NCI-H187 (cell line): Measurements from ENCODE around the gene BOLA1.
A peak's percentile ranks its signal among the peaks of the same experiment; 100 is the strongest.
"Not testable (repeated sequence)": the region's sequence is repeated elsewhere in the genome, so short reads cannot be mapped to it uniquely, and the experiment has no call there.

Experiments used
- DNase-seq, 2 experiments: peaks; one replicate each; lab custom pipeline; 2025; lab: John Stamatoyannopoulos, UW

Gene BOLA1

DNA sequence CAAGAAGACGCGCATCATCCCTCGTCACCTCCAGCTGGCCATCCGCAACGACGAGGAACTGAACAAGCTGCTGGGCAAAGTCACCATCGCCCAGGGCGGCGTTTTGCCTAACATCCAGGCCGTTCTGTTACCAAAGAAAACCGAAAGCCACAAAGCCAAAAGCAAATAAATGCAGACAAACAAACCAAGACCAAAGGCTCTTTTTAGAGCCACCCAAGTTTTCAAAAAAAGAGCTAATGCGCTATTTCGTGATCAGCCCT is 12.2 kb upstream of the BOLA1 start:
- not testable (repeated sequence) for DNase-seq

DNA sequence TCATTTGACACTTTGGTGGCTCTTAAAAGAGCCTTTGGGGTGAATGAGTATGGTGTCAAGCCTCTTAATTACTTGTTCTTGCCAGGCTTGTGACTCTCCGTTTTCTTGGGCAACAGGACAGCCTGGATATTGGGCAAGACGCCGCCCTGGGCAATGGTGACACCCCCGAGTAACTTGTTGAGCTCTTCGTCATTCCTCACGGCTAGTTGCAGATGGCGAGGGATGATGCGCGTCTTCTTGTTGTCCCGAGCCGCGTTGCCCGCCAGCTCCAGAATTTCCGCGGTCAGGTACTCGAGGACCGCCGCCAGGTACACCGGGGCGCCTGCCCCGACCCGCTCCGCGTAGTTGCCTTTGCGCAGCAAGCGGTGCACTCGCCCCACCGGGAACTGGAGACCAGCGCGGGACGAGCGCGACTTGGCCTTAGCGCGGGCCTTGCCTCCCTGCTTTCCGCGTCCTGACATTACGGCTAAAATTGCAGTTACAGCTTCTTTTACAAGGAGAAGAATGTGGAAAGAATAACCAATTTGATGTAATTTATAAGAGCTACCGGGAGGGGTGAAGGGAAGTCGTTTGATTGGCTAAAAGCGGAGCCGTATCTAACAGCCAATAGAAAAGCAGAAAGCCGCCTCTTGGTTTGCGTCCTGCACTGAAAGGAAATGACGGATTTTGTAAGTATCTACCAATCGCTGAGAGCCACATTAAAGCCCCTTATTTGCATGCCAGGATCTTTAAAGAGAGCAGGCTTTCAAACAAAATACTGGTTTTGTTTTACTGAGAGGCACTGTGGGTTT is 11.7 kb upstream of the BOLA1 start:
- DNase-seq: peak; percentile 97 to 98

DNA sequence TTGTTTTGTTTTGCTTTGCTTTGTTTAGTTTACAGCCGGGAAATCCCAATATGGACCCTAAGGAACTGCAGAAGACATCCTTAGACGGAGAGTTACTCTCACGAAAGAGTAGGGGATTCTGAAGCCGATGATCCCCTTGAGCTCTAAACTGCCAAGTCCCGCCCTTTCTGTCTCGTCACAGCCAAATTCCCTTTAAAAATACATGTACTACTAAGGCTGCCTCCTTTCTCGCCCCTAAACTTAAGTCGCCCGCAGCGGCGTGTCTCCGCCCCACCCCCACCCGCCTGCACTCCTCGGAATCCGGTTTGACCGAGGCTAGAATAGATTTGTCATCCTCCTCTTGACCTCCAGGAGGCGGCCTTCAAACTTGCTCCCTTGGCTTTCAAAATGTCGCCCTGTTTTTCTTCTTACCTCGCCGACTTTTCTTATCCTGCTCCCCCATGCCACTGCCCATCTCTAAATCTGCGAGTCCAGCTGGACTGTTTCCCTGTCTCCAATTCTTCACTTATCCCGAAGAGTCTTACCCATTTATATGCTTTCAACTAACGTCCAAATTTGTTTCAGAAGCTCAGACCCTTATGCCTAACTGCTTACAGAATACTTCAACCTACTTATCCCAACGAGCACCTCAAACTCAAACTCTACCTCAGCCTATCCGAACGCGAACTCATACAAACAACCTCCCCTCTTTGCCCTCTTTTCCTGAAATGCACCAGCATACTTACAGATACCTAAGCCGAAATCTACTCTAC is 10.9 kb upstream of the BOLA1 start:
- DNase-seq: peak; percentile 94 to 98

DNA sequence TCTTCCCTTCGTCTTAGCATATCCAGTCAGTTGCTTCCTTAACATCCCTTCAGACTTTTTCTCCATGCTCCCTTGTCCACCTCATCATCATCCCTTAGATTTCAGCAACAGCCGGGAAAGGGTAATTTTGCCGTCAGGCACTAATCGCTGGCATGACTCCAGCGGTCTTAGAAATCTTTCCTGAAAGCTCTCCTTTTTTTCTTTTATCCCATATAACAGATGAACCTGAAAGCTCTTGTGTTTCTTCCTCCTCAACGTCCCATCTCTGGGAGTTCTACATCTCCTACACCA is 10.4 kb upstream of the BOLA1 start:
- DNase-seq: no peak

DNA sequence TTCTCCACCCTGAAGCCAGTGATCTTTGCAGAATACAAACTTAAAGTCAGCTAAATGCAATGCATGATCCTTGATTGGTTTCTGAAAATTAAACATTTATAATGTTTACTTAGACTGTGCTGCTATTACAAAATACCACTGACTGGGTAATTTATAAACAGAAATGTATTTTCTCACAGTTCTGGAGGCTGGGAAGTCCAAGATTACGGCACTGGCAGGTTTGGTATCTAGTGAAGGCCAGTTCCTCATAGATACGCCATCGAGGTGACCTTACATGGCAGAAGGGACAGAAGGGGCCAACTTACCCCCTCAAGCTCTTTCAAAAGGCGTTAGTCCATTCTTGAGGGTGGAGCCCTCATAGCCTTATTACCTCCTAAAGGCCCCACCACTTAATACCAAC is 2.8 kb upstream of the BOLA1 start:
- DNase-seq: no peak

DNA sequence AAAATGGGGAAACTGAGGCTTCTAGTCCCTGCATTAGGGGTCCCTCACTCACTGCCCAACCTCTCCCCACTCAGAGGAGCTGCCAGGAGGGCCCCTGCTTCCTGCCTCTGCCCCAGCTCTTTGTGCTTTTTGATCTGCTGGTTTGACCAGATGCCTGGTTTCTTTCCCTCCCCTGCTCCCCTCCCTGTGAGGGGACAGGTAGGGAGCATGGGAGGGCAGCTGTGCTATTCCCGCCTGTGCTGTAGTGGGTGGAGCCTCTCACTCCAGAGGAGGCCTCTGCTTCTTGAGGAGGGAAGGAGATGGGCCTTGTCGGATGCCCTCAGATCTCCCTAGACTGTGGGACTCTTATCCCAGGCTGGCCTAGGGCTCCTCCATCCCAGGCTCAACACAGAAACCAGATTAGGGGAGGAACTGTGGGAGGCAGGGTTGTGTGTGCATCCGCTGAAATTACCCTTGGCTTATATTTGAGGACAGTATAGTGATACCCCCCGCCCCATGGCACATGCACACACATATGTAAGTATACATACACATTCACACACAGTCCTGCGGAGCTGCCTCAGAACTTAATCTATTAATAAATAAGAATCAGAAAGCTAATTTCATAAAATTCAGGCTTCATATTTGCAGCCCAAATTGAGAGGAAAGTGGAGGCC is 4.6 kb downstream of the BOLA1 start:
- DNase-seq: no peak

DNA sequence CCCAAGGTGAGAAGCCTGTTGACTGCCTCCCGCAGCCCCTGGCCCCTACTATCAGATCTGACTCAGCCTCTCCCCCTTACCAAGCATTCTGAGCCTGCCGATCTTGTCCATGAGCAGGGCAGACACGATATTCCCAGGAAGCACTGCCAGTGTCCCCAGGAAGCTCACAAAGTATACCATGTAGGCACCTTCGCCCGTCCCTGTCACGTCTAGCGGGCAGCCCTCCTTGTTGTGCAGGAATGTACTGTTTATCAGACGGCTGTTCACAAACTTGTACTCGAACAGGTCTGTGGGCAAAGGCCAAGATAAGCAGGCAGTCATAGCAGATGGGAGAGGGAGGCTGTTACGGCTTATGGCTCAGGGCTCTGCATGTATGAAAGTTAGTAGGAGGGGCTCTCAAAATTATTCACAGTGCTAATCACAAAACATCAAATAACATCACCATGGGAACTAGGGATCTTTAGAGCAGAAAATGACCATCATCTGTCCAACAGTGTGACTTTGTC is 7.3 kb downstream of the BOLA1 start:
- no peak for DNase-seq

DNA sequence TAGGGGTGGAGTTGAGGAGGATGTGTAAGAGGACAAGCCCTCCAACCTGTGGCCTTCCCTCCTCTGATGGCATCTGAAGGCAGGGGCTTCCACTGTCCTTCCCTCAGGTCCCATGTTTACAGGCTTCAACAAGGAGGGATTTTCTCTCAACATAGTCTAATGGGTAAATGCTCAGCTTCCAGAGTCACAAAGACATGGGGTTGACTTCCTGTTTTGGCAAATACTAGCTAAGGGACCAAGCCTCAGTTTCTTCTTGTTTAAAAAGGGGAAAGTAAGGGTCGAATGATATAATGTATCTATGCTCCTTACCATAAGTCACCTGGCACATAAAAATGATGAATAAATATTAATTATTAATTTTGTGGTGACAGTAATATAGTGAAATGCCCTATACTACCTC is 15.2 kb downstream of the BOLA1 start:
- DNase-seq: no peak

DNA sequence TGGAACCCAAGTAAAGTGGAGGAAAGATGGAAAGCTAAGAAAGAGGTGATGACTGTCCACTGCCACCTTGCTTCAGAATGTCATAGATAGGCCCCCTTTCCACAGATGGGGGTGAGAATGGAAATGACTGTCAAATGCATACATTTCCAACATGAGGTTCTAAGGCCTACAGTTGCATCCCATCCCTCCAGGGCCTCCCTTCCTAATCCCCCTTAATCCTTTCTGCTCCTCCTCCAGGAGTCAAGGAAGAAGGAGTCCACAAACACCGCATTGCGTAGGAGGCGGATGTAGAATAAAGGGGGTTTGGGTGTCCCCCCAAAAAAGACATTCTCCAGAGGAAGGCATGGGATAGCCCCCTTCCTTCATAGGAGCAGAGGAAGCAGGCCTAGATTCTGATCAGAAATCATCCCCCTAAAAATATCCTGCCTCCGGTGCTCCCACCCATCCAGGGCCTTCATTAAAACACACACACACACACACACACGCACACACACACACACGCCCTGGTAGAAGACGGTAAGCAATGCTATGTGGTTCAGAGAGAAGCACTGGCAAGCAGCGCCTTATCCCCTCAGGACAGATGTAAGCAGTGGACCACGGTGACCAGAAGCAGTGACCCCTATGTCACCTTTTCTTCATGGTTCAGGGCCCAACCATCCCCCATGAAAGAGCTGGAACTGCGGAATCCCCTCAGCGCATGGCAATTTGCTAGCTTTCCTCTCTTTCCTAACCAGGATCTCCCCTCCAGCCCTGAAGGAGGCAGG is 16.2 kb downstream of the BOLA1 start:
- no peak for DNase-seq

DNA sequence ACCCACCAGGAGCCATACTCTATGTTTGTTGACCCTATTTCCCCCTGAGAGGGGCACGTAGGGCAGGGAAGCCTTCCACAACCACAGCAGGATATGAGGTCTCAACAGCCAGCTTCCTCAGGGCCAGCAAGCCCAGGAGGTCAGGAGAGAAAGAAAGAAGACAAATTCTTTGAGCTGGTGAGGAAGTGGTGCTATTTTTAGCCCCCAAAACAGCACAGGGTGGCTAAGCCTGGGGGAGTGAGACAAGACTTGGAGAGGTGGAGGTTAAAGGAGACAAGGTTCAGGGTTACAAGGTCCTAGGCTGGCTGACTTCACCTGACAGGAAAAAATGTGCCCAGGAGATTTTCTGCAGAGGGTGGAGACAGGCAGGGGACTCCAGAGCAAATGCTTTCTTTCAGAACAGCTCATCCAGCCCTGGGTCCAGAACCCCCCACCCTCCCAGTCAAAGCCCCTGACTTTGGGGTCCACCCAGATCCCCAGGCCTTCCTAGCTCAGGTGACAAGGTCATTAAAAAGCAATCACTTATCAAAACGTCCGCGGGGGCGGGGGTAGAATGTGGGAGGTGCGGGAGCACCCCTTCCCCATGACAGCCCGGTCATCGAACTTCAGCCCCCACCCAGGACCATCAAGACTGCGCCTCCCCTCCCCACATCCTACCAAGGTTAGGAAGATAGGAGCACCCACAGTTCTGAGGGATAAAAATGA is 17.0 kb downstream of the BOLA1 start:
- DNase-seq: no peak

DNA sequence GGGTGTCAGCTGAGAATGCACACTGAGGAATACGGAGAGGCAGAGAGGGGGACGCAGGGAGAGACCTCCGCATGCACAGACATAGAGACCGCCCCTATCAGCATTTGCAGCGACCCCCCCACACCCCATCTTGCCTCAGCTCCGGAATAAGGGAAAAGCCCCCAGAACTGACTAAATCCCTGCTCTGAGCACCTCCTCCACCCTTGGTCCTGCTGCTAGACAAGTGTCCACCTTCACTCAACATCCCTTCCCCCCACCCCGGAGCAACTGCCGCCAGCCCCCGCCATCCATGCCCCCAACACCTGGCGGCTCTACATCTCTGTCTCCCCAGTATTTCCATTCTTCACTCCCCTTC is 17.5 kb downstream of the BOLA1 start:
- DNase-seq: no peak

DNA sequence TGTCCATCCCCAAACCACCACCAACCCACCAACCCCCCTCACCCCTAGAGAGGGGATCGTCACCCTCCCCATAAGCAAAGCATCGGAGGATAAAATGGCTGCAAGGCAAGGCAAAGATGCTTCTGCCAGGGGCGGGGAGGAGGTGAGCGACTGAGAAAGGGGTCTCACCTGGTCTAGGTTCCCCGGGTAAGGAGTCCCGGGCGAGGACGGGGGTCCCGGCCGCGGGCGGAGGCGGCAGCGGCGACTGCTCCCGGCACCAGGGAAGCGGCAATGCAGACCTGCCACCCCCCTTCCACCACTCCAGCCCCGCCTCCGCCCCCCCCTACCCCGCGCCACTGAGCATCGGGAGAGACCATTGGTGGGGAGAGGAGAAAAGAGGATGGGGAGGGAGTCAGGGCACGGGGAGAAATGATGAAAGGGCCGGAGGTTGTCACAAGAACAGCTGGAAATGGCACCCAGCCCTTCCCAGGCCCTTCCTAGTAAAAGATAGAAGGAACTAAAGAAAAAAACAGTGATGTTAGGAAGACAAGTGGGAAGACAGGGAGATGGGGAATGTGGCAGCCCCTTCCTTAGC is 18.3 kb downstream of the BOLA1 start, which contains the start of gene SV2A:
TSS of gene SV2A (minus strand) at position 274 of the 574 bp plus-strand sequence. CDS start 4,004 bp downstream, outside the sequence.
- DNase-seq: peak; percentile 83 to 85

DNA sequence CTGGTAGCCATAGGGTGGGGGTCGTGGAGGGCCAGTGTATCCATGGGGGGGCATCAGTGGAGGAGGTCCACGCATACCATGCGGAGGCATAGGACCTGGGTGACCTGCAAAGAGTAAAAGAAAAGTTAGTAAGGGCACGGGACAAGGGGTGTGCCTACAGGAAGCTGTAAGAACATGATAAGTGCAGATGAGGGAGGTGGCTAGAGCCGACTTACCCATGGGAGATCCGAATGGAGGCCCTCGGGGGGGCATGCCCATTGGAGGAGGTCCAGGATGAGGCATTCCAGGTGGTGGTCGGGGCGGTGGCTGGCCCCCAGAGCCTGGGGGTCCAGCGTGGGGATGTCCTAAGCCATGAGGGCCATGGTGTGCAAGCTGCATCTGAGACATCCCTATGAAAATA is 24.3 kb downstream of the BOLA1 start:
- no peak for DNase-seq

DNA sequence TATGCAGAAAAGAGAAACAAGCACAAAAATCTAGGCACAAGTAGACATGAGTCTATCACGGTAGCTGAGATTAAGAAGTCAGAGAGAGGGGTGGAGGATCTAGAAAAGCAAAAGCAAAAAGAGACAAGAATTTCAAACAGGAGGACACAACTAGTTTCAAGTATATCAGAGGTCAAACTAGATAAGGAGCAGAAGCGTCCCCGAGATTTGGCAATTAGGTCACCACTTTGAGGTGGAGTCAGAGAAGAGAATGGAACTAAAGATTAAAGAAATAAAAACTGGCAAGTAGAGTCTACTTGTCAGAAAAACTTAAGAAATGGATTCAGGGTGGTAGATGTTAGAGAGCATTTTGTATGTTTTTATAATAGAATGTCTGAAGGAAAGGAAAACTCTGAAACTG is 26.0 kb downstream of the BOLA1 start:
- DNase-seq: no peak

DNA sequence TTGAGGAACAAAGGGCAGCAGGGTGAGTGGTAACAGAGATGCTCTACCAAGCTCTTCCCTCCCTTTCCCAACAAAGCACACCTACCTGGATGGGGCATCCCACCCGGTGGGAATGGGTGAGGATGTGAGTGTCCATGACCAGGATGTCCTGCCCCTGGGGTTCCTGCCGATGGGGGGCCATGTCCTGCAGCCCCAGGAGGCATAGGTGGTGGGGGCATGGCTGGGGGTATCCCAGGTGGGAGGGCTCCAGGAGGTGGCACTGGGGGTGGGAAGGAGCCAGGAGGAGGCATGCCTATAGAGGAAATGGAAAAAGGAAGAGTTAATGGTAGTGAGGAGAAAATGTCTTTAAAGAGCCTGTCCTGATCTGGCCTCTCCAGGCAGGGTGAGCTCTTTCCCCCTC is 26.4 kb downstream of the BOLA1 start:
- no peak for DNase-seq

DNA sequence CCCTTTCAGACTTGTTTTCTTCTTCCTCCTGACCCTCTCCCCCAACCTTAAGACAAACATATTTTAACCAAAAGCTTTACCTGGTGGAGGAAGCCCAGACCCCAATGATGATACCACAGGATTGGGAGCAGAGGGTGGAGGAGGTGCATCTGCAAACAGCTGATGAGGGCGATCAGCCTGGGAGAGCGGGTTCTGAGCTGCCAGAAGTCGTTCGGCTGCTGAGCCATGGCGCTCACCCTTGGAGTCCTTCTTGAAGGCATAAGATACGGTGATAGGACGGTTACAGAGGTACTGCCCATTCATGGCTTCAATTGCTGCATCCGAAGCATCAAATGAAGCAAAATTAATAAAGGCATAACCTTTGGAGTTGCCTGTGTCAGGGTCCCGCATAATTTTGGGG is 26.9 kb downstream of the BOLA1 start:
- no peak for DNase-seq

DNA sequence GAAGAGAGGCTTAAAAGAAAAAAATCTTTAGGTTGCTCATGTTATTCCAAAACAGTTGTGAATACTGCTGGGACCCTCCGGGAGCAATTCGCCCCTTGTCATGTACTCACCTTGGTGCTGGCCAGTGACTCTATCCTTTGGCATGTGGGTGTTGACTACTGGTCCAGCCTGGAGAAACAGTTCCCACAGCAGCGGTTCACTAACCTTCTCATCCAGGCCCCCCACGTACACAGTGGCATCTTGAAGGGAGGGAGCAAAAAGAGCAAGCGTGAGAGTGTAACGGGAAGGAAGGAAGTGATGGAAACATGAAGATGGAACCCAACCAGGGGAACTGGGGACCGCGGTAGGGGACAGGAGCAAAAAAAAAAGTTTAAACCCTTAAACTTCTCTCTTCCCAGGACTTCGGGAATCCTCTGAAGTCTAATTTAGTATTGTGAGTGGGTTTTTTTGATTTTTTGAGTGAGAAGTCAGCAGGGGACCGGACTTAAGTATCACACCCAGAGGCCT is 27.7 kb downstream of the BOLA1 start:
- no peak for DNase-seq

DNA sequence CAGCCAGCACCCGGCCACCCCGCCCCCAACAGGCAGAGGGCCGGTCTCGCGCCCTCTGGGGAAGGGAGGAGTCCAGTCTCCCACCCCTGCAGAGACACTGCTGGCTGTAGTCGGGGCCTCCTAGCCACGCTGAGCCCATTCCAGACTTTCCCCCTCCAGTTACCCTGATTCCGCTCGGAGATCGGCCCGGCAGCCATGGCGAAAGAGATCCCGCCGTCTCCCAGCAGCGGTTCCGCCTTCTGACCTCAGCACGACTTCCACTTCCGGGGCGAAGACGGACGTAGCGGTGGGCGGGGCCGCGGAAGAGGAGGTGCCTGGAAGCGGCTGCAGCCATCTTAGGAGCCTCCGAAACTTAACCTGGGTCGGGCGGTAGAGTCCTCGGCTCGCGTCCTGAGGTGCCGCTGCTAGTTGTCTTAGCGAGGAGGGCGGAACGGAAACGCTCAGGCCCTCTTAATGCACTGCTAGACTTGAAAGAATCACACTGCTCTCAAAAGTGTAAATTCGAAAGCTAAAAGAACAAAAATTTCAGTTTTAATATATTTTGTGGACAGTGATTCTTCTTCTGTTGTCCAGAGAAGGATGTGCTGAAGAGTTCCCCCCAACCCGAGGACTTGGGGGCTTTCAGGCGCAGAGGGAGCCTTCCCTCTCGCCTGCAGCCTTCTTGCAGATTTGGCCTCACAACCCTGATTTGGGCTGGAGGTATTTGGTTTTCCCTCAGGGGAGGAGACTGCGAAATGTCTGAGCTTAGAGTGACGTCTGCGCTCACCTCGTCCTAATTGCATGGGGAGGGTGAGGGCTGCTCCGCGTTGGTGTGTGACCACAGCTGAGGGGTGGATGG is 28.4 kb downstream of the BOLA1 start, which contains the start of gene SF3B4:
TSS of gene SF3B4 (minus strand) at position 241 of the 838 bp plus-strand sequence. CDS start at position 197, 44 bp downstream.
- DNase-seq: peak; percentile 97

DNA sequence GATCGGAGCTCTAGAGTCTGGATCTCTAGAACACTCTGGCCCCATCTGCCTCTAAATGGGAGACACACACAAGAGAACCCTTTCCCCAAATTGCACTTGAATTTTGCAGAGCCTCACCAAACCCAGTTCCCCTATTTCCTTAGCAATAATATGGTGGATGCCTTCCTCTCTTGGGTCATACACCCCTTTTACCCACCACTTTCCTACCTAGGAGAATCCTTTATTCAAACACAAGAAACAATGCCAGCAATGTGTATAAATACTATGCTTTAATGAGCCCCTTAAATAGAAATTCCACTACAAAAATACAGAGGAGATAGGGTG is 29.0 kb downstream of the BOLA1 start:
- DNase-seq: peak in 1 of 2 experiments; percentile 81

DNA sequence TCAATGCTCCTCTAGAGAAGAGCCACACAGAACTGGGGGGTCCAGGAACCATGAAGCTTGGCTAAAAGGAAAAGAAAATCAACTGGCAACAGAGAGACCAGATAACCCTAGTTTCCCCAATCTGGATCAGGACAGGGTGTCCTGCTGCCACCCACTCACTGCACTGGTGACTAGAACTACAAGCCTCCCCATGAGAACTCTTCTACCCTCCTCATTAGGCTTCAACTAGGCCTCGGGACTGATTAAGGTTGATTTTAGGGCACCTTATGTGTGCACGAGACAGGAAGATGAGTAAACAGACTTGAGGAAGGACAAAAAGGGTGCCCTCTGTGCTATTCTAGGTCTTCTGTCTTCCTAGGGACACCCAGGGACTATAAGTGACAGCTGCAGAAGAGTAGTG is 30.5 kb downstream of the BOLA1 start:
- DNase-seq: no peak
